Measurements from ENCODE around the gene MAP2K1.

The MAP2K1 gene

DNA sequence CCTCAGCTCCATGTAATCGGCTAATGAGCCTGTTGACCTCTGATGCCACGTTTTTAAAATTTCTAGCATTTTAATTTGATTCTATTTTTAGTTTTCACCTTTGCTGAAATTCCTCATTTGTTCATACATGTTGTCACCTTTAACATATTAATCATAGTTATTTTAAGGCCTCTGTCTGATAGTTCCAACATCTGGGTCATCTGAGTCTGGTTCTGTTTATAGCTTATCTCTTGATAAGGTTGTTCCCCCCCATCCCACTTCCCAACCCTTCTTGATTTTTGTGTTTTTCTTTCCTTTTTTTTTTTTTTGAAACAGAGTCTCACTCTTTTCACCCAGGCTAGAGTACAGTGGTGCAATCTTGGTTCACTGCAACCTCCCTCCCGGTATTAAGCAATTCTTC, 36.4 kb downstream of the MAP2K1 start:
- Histone ChIP-seq H3K9me3 (ENCODE audit: control insufficient read depth, insufficient read depth, low read length) (no peaks in the 10 kb centered on the region), H3K27ac (ENCODE audit: low read length) (no peak overlapping the region)
- WGBS (ENCODE audit: insufficient coverage, insufficient read length), result no CpG with 5 or more reads among the region's 3 CpGs

DNA sequence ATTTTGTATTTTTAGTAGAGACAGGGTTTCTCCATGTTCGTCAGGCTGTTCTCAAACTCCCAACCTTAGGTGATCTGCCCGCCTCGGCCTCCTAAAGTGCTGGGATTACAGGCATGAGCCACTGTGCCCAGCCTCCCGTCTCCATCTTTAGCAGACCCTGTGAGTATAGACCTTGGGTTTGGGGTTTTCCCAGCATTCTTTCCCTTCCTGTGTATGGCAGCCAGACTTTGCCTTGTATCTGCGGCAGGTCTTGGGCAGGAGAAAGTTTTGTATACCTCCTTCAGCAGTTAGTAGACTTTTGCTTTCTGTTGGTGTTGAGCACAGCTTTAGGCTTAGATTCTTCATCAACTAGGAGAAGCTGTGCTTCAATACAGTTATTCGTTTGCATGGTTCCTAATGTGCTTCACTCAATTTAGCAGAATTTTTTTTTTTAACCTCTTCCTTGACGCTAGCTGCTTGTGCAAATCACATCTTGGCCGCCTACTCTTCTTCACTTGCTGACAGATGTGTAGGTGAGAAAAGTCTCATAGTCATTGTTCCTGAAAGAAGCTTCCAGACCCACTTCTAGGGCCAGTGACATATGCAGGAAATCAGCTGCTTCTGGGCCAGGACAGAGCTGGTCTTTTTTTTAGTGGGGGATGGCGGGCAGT, 38.4 kb downstream of the MAP2K1 start:
- no peak overlapping the region for H3K27ac ChIP-seq (ENCODE audit: low read length)
- H3K4me3 ChIP-seq (ENCODE audit: low read length), result no peak overlapping the region
- H3K27me3 ChIP-seq (ENCODE audit: control insufficient read depth, insufficient read depth, low read length), result no peaks in the 10 kb centered on the region
- no peaks in the 10 kb centered on the region for H3K9me3 ChIP-seq (ENCODE audit: control insufficient read depth, insufficient read depth, low read length)
- no peaks in the 10 kb centered on the region for H3K36me3 ChIP-seq (ENCODE audit: control insufficient read depth, insufficient read depth, low read length)
- DNase-seq (ENCODE audit: low read depth, low spot score), result no peak
- H3K4me1 ChIP-seq (ENCODE audit: control insufficient read depth, insufficient read depth, low read length), result peaks cover 4% of the 10 kb centered on the region
- no CpG with 5 or more reads among the region's 9 CpGs for WGBS (ENCODE audit: insufficient coverage, insufficient read length)

More for the DNA sequence above, 36.4 kb downstream of the MAP2K1 start:
- no peak for DNase-seq (ENCODE audit: low read depth, low spot score)
- Histone ChIP-seq H3K36me3 (ENCODE audit: control insufficient read depth, insufficient read depth, low read length) (no peaks in the 10 kb centered on the region), H3K4me3 (ENCODE audit: low read length) (no peak overlapping the region), H3K4me1 (ENCODE audit: control insufficient read depth, insufficient read depth, low read length) (peaks cover 4% of the 10 kb centered on the region; the same call in 1 of the 2 replicates), H3K27me3 (ENCODE audit: control insufficient read depth, insufficient read depth, low read length) (no peaks in the 10 kb centered on the region)

DNA sequence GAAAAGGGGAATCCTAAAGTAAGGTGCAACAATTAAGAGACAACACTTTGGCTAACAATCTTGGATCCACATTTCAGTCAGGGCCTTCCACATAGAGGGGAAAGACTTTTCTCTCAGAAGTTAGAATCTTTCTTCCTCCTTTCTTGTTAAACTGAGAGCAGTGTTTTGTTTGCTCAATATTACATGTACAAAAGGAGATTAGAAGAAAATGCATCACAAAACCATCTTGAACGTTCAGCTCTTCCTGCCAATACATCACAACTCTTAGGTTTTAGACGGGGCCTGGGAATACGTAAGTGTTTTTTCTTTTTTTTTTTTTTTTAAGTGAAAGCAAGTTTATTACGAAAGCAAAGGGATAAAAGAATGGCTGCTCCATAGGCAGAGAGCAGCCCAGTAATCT, 39.1 kb downstream of the MAP2K1 start:
- Histone ChIP-seq H3K9me3 (ENCODE audit: control insufficient read depth, insufficient read depth, low read length) (no peaks in the 10 kb centered on the region), H3K27ac (ENCODE audit: low read length) (no peak overlapping the region), H3K27me3 (ENCODE audit: control insufficient read depth, insufficient read depth, low read length) (no peaks in the 10 kb centered on the region), H3K4me1 (ENCODE audit: control insufficient read depth, insufficient read depth, low read length) (peaks cover 4% of the 10 kb centered on the region), H3K36me3 (ENCODE audit: control insufficient read depth, insufficient read depth, low read length) (no peaks in the 10 kb centered on the region), H3K4me3 (ENCODE audit: low read length) (no peak overlapping the region)
- WGBS (ENCODE audit: insufficient coverage, insufficient read length), result no CpG with 5 or more reads among the region's 4 CpGs
- DNase-seq (ENCODE audit: low read depth, low spot score), result no peak

DNA sequence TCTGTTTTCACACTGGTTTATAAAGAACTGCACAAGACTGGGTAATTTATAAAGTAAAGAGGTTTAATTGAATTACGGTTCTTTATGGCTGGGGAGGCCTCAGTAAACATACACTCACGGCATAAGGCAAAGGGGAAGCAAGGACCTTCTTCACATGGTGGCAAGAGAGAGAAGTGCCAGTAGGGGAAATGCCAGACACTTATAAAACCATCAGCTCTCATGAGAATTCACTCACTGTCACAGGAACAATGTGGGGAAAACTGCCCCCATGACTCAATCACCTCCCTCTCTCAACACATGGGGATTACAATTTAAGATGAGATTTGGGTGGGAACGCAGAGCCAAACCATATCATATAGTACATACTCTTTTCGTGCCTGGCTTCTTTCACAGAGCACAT, 42.4 kb downstream of the MAP2K1 start:
- Histone ChIP-seq H3K27me3 (ENCODE audit: control insufficient read depth, insufficient read depth, low read length) (no peaks in the 10 kb centered on the region), H3K27ac (ENCODE audit: low read length) (no peak overlapping the region), H3K4me3 (ENCODE audit: low read length) (no peak overlapping the region), H3K36me3 (ENCODE audit: control insufficient read depth, insufficient read depth, low read length) (no peaks in the 10 kb centered on the region), H3K9me3 (ENCODE audit: control insufficient read depth, insufficient read depth, low read length) (no peaks in the 10 kb centered on the region), H3K4me1 (ENCODE audit: control insufficient read depth, insufficient read depth, low read length) (peaks cover 4% of the 10 kb centered on the region)
- WGBS (ENCODE audit: insufficient coverage, insufficient read length), result no CpG with 5 or more reads among the region's 4 CpGs
- no peak for DNase-seq (ENCODE audit: low read depth, low spot score)

DNA sequence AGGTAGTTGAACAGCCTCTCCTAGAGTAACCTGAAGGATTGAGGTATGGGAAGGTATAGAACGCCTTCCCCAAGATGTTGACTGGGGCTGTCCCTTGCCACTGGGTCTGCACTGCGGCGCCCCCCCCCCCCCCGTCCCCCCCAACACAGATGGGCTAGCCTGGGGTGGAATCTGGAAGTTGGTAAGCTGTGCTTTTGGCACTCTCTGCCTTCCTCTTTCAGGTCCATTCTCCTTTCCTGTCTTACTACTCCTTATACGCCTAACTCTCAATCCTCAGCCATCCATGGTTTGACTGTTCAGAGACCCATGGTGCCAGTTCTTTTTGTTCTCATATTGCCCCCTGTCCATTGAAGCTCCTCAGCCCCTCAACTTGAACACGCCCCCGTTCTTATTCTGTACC, 42.8 kb downstream of the MAP2K1 start:
- no peak for DNase-seq (ENCODE audit: low read depth, low spot score)
- H3K27ac ChIP-seq (ENCODE audit: low read length), result no peak overlapping the region
- H3K9me3 ChIP-seq (ENCODE audit: control insufficient read depth, insufficient read depth, low read length), result no peaks in the 10 kb centered on the region
- H3K4me1 ChIP-seq (ENCODE audit: control insufficient read depth, insufficient read depth, low read length), result peaks cover 4% of the 10 kb centered on the region
- no peaks in the 10 kb centered on the region for H3K27me3 ChIP-seq (ENCODE audit: control insufficient read depth, insufficient read depth, low read length)
- H3K36me3 ChIP-seq (ENCODE audit: control insufficient read depth, insufficient read depth, low read length), result no peaks in the 10 kb centered on the region
- WGBS (ENCODE audit: insufficient coverage, insufficient read length), result no CpG with 5 or more reads among the region's 7 CpGs
- H3K4me3 ChIP-seq (ENCODE audit: low read length), result no peak overlapping the region

DNA sequence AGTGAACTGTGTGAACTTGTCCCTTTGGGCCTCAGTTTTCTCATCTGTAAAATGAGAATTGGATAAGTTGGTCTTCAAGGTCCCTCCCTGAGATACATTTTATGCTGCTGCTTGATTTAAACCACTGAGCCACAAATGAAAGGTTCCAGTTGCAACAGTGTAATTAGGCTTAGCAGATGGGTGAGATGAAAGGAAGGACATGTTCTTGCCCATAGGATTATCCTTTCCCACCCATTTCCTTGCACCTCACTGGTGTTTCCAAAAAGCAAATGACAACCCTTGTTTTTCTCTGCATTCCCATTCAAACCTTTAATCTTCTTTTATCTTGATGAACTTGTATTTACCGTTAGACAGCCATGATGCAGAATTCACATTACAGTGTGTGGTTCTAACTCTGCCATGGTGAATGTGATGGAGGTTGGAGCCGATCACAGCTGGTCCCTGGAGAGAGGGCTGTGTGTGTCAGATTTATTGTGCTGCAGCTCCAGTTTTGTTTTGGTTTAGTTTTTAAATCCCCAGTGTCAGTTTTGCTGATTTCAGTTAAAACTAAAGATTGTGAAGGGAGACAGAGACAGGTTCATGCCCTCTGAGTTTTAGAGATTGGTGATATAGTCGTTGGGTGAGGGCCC, 44.0 kb downstream of the MAP2K1 start:
- Histone ChIP-seq H3K27ac (ENCODE audit: low read length) (no peak overlapping the region), H3K36me3 (ENCODE audit: control insufficient read depth, insufficient read depth, low read length) (no peaks in the 10 kb centered on the region), H3K27me3 (ENCODE audit: control insufficient read depth, insufficient read depth, low read length) (no peaks in the 10 kb centered on the region), H3K4me3 (ENCODE audit: low read length) (no peak overlapping the region), H3K9me3 (ENCODE audit: control insufficient read depth, insufficient read depth, low read length) (no peaks in the 10 kb centered on the region), H3K4me1 (ENCODE audit: control insufficient read depth, insufficient read depth, low read length) (peaks cover 4% of the 10 kb centered on the region)
- no peak for DNase-seq (ENCODE audit: low read depth, low spot score)
- no CpG with 5 or more reads among the region's 3 CpGs for WGBS (ENCODE audit: insufficient coverage, insufficient read length)

DNA sequence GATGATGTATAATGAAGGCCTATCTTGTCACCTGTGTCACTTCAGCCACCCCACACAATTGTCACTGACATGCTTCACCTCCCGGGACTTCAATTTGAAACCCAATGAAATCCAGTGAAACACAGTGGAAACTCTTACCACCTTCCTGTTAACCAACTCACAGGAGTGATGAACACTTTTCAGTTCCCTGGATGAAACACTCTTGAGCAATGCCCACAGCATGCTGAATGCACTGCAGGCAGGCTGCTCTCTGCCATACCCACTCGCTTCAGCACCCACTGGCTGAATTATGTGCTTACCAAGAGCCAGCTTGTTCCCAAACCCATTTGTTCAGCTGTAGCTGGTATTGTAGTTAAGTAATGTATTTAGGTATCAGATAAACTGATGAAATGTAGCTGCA, 47.0 kb downstream of the MAP2K1 start:
- Histone ChIP-seq H3K27ac (ENCODE audit: low read length) (no peak overlapping the region), H3K4me1 (ENCODE audit: control insufficient read depth, insufficient read depth, low read length) (no peaks in the 10 kb centered on the region; the same call in 1 of the 2 replicates), H3K36me3 (ENCODE audit: control insufficient read depth, insufficient read depth, low read length) (peaks cover 3% of the 10 kb centered on the region; the same call in 1 of the 2 replicates), H3K9me3 (ENCODE audit: control insufficient read depth, insufficient read depth, low read length) (no peaks in the 10 kb centered on the region), H3K4me3 (ENCODE audit: low read length) (no peak overlapping the region), H3K27me3 (ENCODE audit: control insufficient read depth, insufficient read depth, low read length) (no peaks in the 10 kb centered on the region)
- WGBS (ENCODE audit: insufficient coverage, insufficient read length), result no CpG with 5 or more reads among the region's 2 CpGs
- no peak for DNase-seq (ENCODE audit: low read depth, low spot score)

DNA sequence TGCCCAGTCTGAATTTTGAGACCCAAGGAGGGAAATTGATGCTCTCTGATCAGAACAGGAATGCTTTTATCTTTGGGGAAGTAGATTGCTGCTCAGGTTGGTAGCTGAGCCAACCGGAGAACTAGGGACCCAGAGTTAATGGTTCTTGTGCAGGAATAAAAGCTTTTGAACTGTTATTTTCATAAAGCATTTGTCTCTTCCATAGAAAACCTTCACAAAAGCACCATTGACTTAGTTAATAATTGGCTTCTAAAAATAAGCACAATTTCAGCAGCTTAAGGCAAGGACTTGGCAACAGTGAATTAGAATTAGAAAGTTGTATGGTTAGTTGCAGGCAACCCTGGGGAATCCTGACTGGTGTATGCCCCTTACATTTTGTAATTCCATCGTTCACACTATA, 53.8 kb downstream of the MAP2K1 start:
- H3K9me3 ChIP-seq (ENCODE audit: control insufficient read depth, insufficient read depth, low read length), result no peaks in the 10 kb centered on the region
- H3K27me3 ChIP-seq (ENCODE audit: control insufficient read depth, insufficient read depth, low read length), result no peaks in the 10 kb centered on the region
- H3K36me3 ChIP-seq (ENCODE audit: control insufficient read depth, insufficient read depth, low read length), result peaks cover 6% of the 10 kb centered on the region; the same call in 1 of the 2 replicates
- H3K4me1 ChIP-seq (ENCODE audit: control insufficient read depth, insufficient read depth, low read length), result no peaks in the 10 kb centered on the region
- H3K4me3 ChIP-seq (ENCODE audit: low read length), result no peak overlapping the region
- WGBS (ENCODE audit: insufficient coverage, insufficient read length), result no CpG with 5 or more reads among the region's 2 CpGs
- DNase-seq (ENCODE audit: low read depth, low spot score), result no peak
- no peak overlapping the region for H3K27ac ChIP-seq (ENCODE audit: low read length)

DNA sequence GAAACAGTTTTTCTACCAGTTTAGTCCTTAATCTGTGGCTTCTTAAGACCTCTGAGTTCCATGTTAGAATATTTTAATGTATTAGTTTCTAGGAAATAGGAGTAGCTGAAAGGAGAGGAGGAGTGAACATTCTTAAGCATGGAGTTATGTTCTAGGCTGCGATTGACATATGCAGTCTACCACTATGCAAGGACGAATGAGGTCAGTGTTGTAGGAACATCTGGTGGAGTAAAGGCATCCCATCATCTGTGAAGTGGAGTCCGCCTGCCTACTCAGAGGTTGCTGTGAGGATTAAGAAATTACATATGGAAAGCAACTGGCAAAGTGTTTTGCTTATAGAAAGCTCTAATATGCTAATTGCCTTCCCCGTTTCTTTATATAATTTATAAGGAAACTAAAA, 65.7 kb downstream of the MAP2K1 start:
- no peaks in the 10 kb centered on the region for H3K4me1 ChIP-seq (ENCODE audit: control insufficient read depth, insufficient read depth, low read length)
- no peaks in the 10 kb centered on the region for H3K36me3 ChIP-seq (ENCODE audit: control insufficient read depth, insufficient read depth, low read length)
- no peak for DNase-seq (ENCODE audit: low read depth, low spot score)
- WGBS (ENCODE audit: insufficient coverage, insufficient read length), result no CpG with 5 or more reads among the region's 4 CpGs
- no peaks in the 10 kb centered on the region for H3K9me3 ChIP-seq (ENCODE audit: control insufficient read depth, insufficient read depth, low read length)
- no peak overlapping the region for H3K4me3 ChIP-seq (ENCODE audit: low read length)
- H3K27me3 ChIP-seq (ENCODE audit: control insufficient read depth, insufficient read depth, low read length), result no peaks in the 10 kb centered on the region
- H3K27ac ChIP-seq (ENCODE audit: low read length), result no peak overlapping the region

DNA sequence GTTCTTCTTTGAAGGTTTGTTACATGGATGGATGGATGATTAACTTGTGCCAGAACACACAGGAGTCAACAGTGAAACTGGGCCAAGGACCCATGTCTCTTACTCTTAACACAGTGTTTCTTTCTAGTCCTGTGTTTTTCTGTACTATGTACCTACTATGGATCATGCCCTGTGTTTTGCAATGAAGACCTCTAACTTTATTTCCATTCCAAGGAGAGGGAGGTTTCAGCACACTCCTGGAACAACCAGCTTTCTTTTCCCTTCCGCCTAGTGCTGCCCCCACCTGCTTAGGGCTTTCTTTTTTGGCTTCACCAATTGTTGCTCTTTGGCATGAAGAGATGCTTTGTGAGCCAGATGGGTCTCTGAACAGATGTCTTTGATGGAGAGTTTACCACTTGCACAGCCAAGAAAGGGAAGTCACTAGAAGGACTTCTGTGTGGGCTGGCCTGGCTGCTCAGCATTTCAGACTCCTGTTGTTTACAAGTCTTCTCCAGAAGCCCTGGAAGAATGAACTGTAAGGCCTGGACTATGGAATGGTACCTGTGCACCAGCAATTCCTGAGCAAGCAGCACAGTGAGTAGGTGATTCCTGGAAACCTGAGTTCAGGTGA, 66.4 kb downstream of the MAP2K1 start:
- no peaks in the 10 kb centered on the region for H3K9me3 ChIP-seq (ENCODE audit: control insufficient read depth, insufficient read depth, low read length)
- H3K27me3 ChIP-seq (ENCODE audit: control insufficient read depth, insufficient read depth, low read length), result no peaks in the 10 kb centered on the region
- DNase-seq (ENCODE audit: low read depth, low spot score), result no peak
- WGBS (ENCODE audit: insufficient coverage, insufficient read length), result no CpG with 5 or more reads among the region's 1 CpG
- no peak overlapping the region for H3K27ac ChIP-seq (ENCODE audit: low read length)
- no peak overlapping the region for H3K4me3 ChIP-seq (ENCODE audit: low read length)
- no peaks in the 10 kb centered on the region for H3K4me1 ChIP-seq (ENCODE audit: control insufficient read depth, insufficient read depth, low read length)
- H3K36me3 ChIP-seq (ENCODE audit: control insufficient read depth, insufficient read depth, low read length), result no peaks in the 10 kb centered on the region

All from iPS DF 6.9 (cell line).